Activated B cell treated with CpG ODN at 0.5 μM for 24 hours (primary cell): Measurements from ENCODE around the gene TRMU. TPM values are rescaled to one million over a fixed set of nuclear protein-coding genes. Genes with fewer than 3 reads are reported as not detected.

Experiments used
- ATAC-seq: fragments of 200-7000 bp; cut with Tn5 transposase; one replicate; pipeline ENCODE4 v1.10.0; 2021; ENCODE audit warnings: low read depth, mild to moderate bottlenecking, moderate library complexity
- CTCF ChIA-PET: fragments of 350-600 bp; sonication (Branson Sonifier 250); formaldehyde crosslinking; loops from one replicate; lab custom pipeline; 2021; ENCODE audit warnings: antibody characterized with exemption; lab: Charles Lee
- POLR2A ChIA-PET: fragments of 350-600 bp; sonication (Branson Sonifier 250); formaldehyde crosslinking; loops from one replicate; lab custom pipeline; 2021; ENCODE audit warnings: antibody characterized with exemption; lab: Charles Lee
- DNase-seq: peaks from one replicate; pipeline ENCODE4 v3.0.0; 2022
- H3K27ac Mint-ChIP-seq: one replicate; pipeline ENCODE4 v1.8.0; 2020; ENCODE audit warnings: mixed read lengths
- H3K27me3 Mint-ChIP-seq: one replicate; pipeline ENCODE4 v1.8.0; 2021; ENCODE audit warnings: mixed read lengths
- H3K36me3 Mint-ChIP-seq: one replicate; pipeline ENCODE4 v1.8.0; 2021; ENCODE audit warnings: low read depth, mixed read lengths
- H3K4me1 Mint-ChIP-seq: one replicate; pipeline ENCODE4 v1.8.0; 2021; ENCODE audit warnings: mixed read lengths
- H3K4me3 Mint-ChIP-seq: one replicate; pipeline ENCODE4 v1.8.0; 2020; ENCODE audit warnings: mild to moderate bottlenecking, mixed read lengths
- H3K9me3 Mint-ChIP-seq: one replicate; pipeline ENCODE4 v1.8.0; 2020; ENCODE audit warnings: mixed read lengths
- CTCF ChIP-seq: fragments of 200-600 bp; IDR thresholded peaks from one replicate; pipeline ENCODE4 v1.8.0; 2022; ENCODE audit warnings: antibody characterized with exemption, mild to moderate bottlenecking
- intact Hi-C: fragments of 100-400 bp; cut with micrococcal nuclease; formaldehyde crosslinking; loops from one replicate; pipeline ENCODE4 v1.15.1; 2024
- total RNA-seq: library from RNA; stranded (reverse); gene quantifications from 2 replicates; pipeline ENCODE4 v1.2.3, GENCODE V29; 2022

Gene TRMU
- total RNA-seq, 1 donor from 2014 or later, result 60.0 TPM

- ChIA-PET POLR2A (no interaction called here), CTCF (no interaction called here)
- Mint-ChIP-seq H3K4me3 (no peak overlapping the region), H3K27ac (no peak overlapping the region), H3K4me1 (no peaks in the 10 kb centered on the region), H3K36me3 (peaks cover 34% of the 10 kb centered on the region), H3K9me3 (no peaks in the 10 kb centered on the region), H3K27me3 (no peaks in the 10 kb centered on the region)
- intact Hi-C loops, result no loop called here
- TF ChIP-seq CTCF, result no peak
- no peak for ATAC-seq
- no peak for DNase-seq
Measured at GRCh38 chr22:46389081-46389480, 53.6 kb downstream of the TRMU start.

- intact Hi-C loops, result no loop called here
- Mint-ChIP-seq H3K4me3 (no peak overlapping the region), H3K36me3 (peaks cover 27% of the 10 kb centered on the region), H3K27ac (no peak overlapping the region), H3K4me1 (no peaks in the 10 kb centered on the region), H3K9me3 (no peaks in the 10 kb centered on the region), H3K27me3 (no peaks in the 10 kb centered on the region)
- ChIA-PET POLR2A (no interaction called here), CTCF (no interaction called here)
- DNase-seq (no peak), ATAC-seq (no peak)
- TF ChIP-seq CTCF, result no peak
Measured at GRCh38 chr22:46390105-46390651, 54.7 kb downstream of the TRMU start.

GRCh38 chr22:46390652-46391301 is 55.3 kb downstream of the TRMU start:
- no peaks in the 10 kb centered on the region for H3K4me1 Mint-ChIP-seq
- ATAC-seq, result no peak

GRCh38 chr22:46391486-46392136 is 56.1 kb downstream of the TRMU start:
- CTCF ChIA-PET, result interaction anchor here (1.1 kb wide), 1 partner anchor 24 kb away, joined by 3 read pairs; no protein-coding TSS in a partner anchor

More at GRCh38 chr22:46390652-46391301, 55.3 kb downstream of the TRMU start:
- TF ChIP-seq CTCF, result no peak
- H3K27me3 Mint-ChIP-seq, result no peaks in the 10 kb centered on the region
- peaks cover 29% of the 10 kb centered on the region for H3K36me3 Mint-ChIP-seq
- H3K27ac Mint-ChIP-seq, result no peak overlapping the region
- H3K4me3 Mint-ChIP-seq, result no peak overlapping the region
- no peak for DNase-seq
- intact Hi-C loops, result no loop called here
- CTCF ChIA-PET, result no interaction called here
- POLR2A ChIA-PET, result no interaction called here
- H3K9me3 Mint-ChIP-seq, result no peaks in the 10 kb centered on the region

More at GRCh38 chr22:46391486-46392136, 56.1 kb downstream of the TRMU start:
- no peak for TF ChIP-seq CTCF
- no peak for DNase-seq
- no peaks in the 10 kb centered on the region for H3K27me3 Mint-ChIP-seq
- H3K9me3 Mint-ChIP-seq, result no peaks in the 10 kb centered on the region
- no peak overlapping the region for H3K4me3 Mint-ChIP-seq
- POLR2A ChIA-PET, result no interaction called here
- peaks cover 32% of the 10 kb centered on the region for H3K36me3 Mint-ChIP-seq
- no peaks in the 10 kb centered on the region for H3K4me1 Mint-ChIP-seq
- intact Hi-C loops, result no loop called here
- no peak overlapping the region for H3K27ac Mint-ChIP-seq
- ATAC-seq, result no peak
